Right forelimb (tissue), 1 donor: ENCODE data around the gene TUB.

ENCODE experiments used
- DNase-seq: peaks from one replicate; pipeline ENCODE4 v3.0.0-alpha.2; 2018

TUB gene

DNA sequence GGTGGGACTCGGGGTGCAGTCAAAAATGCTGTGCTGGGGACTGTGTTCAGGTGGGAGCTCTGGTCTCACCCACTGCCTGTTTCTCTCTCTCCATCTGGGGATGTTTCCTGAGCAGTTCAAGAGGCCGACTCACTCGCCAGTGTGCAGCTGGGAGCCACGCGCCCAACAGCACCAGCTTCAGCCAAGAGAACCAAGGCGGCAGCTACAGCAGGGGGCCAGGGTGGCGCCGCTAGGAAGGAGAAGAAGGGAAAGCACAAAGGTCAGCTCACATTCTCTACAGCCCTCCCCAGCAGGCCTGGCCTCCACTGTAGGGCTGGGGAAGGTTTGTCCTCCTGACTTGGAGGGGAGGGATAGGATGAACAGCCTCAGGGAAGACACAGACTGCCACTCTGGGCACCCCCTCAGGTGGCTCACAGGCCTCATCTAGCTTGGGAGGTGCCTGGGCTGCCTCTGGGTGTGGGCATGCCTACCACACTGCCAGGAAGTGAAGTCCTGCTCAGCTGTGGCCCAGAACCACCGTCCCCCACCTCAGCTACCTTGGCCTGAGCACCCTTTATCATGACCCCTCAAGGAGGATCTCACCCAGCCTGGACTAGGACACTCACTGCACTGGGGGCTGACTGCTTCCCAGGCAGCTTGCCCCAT lies 13.0 kb downstream of the TUB start:
- DNase-seq = peak; percentile 27

DNA sequence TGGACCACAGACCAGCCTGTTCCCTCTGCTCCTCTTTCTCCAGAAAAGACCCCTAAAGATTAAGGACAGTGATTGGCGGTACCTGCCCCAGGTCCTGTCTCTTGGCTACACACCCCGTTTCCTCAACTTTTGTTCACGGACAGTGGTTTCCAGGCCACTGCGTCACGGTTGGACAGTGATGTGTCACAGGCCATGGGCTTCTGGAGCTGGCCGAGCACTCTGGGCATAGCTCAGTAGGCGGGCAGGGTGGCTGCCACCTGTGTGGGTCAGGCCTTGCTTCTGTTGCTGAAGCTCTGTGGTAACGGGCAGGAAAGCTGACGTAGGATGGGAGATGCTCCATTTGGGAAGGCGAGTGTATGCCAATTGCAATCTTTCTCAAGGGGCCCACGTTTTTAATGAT lies 13.6 kb downstream of the TUB start:
- DNase-seq = peak; percentile 30

- DNase-seq = peak; percentile 9
These were observed 14.4 kb downstream of the TUB start for GRCh38 chr11:8095371-8095770.

GRCh38 chr11:8095806-8096522 lies 15.0 kb downstream of the TUB start:
- peak; percentile 31 for DNase-seq

DNA sequence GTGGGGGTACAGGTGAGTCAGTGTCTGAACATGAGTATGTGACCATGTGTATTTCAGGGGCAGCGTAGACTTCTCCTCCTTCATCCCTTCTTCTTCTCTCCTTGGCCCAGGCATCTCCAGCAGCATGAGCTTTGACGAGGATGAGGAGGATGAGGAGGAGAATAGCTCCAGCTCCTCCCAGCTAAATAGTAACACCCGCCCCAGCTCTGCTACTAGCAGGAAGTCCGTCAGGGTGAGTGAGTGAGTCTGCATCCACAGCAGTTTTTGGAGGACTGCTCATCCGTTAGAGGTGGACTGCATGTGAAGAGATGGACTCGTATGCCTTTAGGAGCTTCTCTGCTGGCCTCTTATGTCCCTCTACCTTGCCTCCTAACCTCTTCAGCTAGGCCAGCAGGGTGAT lies 15.6 kb downstream of the TUB start:
- DNase-seq = no peak

- no peak for DNase-seq
These were observed 16.1 kb downstream of the TUB start for GRCh38 chr11:8097062-8097461.

DNA sequence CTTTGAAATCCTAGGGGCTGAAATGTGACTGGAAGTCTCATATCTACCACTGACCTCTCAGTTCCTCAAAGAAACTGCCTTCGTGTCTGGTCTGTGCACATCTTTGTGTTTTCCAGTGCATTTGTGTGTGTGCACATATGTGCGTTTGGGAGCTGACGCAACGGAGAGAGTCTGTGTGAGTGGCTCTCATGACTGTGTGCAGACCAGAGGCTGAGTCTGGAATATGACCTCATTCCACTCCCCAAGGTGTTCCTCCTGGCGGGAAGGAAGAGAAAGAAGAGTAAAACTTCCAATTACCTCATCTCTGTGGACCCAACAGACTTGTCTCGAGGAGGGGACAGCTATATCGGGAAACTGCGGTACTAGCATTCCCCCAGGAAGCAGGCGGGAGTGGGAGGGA lies 16.5 kb downstream of the TUB start:
- DNase-seq = no peak

GRCh38 chr11:8097926-8098325 lies 16.9 kb downstream of the TUB start:
- DNase-seq = no peak

DNA sequence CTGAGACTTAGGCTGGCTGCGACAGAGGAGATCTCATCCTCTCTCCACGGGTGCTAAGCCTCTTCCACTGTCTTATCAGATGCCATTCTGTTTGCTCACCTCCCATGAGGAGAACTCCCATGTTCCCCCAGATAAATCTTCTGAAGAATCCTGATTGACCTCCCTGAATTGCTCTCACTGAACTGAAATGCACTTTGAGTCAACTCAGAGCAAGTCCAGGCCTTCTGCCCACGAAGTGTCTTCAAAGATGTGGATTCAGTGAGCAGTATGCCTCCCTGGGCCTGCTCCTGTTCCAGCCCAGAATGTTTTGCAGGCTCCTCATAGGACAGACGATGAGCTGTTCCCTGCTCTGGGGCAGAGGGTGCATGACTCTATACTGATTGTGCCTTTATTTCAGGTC lies 17.4 kb downstream of the TUB start:
- DNase-seq = no peak

GRCh38 chr11:8098879-8099278 lies 17.9 kb downstream of the TUB start:
- no peak for DNase-seq

GRCh38 chr11:8099291-8099899 lies 18.4 kb downstream of the TUB start:
- DNase-seq = peak; percentile 83

- DNase-seq = no peak
These were observed 19.1 kb downstream of the TUB start for GRCh38 chr11:8100158-8100557.

- no peak for DNase-seq
These were observed 19.6 kb downstream of the TUB start for GRCh38 chr11:8100605-8101004.

DNA sequence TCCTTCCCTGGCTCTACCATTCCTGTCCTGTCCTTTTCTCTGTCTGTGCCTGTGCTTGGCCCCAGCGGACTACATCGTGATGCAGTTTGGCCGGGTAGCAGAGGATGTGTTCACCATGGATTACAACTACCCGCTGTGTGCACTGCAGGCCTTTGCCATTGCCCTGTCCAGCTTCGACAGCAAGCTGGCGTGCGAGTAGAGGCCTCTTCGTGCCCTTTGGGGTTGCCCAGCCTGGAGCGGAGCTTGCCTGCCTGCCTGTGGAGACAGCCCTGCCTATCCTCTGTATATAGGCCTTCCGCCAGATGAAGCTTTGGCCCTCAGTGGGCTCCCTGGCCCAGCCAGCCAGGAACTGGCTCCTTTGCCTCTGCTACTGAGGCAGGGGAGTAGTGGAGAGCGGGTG lies 20.4 kb downstream of the TUB start:
- DNase-seq = no peak

GRCh38 chr11:8102296-8102915 lies 21.4 kb downstream of the TUB start:
- no peak for DNase-seq

- DNase-seq = no peak
These were observed 22.0 kb downstream of the TUB start for GRCh38 chr11:8102965-8103364.

- no peak for DNase-seq
These were observed 22.9 kb downstream of the TUB start for GRCh38 chr11:8103909-8104308.

- DNase-seq = no peak
These were observed 24.1 kb downstream of the TUB start for GRCh38 chr11:8105133-8105532.

GRCh38 chr11:8105666-8106065 lies 24.7 kb downstream of the TUB start:
- no peak for DNase-seq

DNA sequence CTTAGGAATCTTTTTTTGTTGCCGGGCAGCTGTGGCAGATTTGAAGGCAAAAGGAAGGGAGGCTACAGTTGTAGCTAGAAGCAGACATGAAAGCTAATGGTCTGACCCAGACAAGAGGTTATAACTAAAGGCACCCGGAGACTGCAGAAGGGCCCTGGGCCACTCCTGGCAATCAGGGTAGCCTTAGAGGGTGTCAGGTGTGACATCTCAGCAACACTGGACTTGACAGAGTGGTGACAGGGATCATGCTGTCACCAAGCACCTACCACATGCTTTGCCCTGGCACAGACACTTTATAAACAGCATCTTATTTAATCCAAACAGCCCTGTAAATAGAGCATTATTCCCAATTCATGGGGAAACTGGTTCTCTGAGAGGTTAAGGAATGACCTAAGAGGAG lies 25.7 kb downstream of the TUB start:
- no peak for DNase-seq

GRCh38 chr11:8107642-8108041 lies 26.6 kb downstream of the TUB start:
- no peak for DNase-seq

- no peak for DNase-seq
These were observed 27.4 kb downstream of the TUB start for GRCh38 chr11:8108421-8108820.

- no peak for DNase-seq
These were observed 28.7 kb downstream of the TUB start for GRCh38 chr11:8109675-8110074.

- no peak for DNase-seq
These were observed 29.4 kb downstream of the TUB start for GRCh38 chr11:8110396-8110795.
